ENCODE results near the gene TLDC2.

DNA sequence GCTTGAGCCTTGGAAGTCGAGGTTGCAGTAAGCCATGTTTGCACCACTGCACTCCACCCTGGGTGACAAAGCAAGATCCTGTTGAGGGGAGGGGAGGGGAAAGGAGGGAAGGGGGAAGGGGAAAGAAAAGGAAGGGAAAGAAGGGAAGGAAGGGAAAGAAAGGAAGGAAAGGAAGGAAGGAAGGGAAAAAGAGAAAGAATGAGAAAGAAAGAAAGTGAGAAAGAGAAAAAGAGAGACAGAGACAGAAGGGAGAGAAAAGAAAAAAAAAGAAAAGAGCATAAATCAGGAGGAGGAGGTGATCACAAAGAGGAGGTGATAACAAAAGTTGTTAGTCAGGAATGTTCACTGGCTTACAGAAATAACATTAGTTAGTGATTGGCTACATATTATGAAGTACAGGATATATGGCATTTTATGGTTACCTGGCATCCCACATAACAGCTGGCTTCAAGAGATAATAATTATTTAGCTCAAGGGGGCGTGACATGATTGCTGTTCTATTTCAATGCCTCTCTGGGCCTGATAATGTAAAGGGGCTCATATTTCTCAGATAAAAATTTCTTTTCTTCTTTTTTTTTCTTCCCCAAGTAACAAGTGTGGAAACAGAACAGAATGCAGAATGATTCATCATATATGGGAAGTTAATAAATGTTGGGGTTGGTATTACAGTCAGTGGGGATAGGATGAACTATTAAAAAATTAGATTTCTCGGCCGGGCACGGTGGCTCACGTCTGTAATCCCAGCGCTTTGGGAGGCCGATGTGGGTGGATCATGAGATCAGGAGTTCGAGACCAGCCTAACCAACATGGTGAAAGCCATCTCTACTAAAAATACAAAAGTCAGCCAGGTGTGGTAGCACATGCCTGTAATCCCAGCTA lies 48.5 kb downstream of the TLDC2 start:
- TF ChIP-seq, protein P1, sequence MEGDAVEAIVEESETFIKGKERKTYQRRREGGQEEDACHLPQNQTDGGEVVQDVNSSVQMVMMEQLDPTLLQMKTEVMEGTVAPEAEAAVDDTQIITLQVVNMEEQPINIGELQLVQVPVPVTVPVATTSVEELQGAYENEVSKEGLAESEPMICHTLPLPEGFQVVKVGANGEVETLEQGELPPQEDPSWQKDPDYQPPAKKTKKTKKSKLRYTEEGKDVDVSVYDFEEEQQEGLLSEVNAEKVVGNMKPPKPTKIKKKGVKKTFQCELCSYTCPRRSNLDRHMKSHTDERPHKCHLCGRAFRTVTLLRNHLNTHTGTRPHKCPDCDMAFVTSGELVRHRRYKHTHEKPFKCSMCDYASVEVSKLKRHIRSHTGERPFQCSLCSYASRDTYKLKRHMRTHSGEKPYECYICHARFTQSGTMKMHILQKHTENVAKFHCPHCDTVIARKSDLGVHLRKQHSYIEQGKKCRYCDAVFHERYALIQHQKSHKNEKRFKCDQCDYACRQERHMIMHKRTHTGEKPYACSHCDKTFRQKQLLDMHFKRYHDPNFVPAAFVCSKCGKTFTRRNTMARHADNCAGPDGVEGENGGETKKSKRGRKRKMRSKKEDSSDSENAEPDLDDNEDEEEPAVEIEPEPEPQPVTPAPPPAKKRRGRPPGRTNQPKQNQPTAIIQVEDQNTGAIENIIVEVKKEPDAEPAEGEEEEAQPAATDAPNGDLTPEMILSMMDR (IDR thresholded peaks at IDR 0.05; ENCODE audit: poor library complexity, severe bottlenecking), result no peak
- TF ChIP-seq TAF1 (IDR thresholded peaks at IDR 0.05; ENCODE audit: low read depth), result no peak
- TF ChIP-seq REST (IDR thresholded peaks at IDR 0.05; ENCODE audit: borderline replicate concordance), result no peak
- TF ChIP-seq SMC3 (conservative IDR thresholded peaks at IDR 0.05; ENCODE audit: poor library complexity), result no peak
- no peak for TF ChIP-seq EP300 (conservative IDR thresholded peaks at IDR 0.05; ENCODE audit: poor library complexity, severe bottlenecking)

All from neural cell (in vitro differentiated cells).